Cerebellar cortex (tissue), 1 donor: ENCODE measurements around the gene CRMP1.

Experiments used
- DNase-seq: peaks from one replicate; pipeline ENCODE4 v3.0.0-alpha.2; 2015; ENCODE audit warnings: low spot score

Gene CRMP1

DNA sequence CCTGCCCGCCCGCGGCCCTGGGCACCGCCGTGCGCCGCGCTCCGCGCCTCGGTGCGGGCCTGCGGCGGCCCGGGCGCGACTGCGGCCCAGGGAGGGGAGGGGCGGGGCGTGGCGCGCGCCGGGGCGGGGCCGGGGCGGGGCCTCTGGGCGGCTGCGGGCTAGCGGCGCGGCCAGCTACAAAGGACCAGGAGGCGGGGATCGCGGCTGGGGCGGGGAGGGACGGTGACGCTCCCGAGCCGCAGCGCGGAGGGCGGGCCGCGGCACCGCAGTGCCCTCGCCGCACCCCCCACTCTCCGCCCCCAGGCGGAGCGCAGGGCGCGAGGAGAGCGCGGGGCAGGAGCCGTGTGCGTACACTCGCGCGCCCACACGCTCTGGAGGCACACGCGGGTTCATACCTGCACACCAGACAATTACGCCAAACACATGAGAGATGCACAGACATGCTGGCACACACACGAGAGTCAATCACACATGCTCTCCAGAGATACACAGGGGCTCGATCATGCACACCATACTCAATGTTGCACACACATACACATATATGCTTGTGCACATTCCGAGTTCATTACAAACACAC, at the start of gene CRMP1:
TSS of gene CRMP1 (minus strand) at position 83 of the 577 bp plus-strand sequence. CDS start 117 bp downstream, outside the sequence.
- peak; percentile 69 for DNase-seq

- DNase-seq, result no peak
Measured at GRCh38 chr4:5941601-5942000, 48.7 kb upstream of the CRMP1 start.

DNA sequence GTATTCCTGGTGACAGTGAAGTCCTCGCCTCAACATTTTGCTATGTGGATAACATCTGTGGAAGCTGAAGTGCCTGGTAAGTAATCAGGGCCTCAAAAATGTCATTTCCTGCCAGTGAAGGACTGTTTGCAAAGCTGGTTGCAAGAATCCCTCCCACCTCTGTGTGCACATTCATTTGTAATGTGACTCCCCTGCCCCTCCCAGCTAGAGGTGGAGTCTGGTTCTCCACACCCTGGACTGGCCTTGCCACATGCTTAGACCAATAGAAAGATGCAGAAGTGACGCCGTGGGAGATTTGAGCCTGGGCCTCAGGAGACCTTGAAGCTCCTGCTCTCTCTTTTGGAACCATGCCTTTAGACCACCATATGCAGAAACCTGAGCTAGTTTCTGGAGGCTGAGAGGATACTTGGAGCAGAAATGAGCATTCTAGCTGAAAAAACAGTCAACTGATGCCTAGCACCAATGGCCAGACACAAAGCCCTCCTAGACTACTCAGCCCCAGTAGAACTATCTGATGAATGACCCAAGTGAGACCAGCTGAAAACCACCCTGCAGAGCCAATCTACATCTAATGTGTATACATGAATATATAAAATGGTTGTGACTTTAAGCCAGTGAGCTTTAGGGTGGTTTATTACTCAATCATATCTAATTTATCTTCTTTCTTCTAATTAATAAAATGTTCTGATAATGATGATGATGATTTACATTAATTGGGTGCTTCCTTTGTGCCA, 47.8 kb upstream of the CRMP1 start:
- no peak for DNase-seq

- DNase-seq, result no peak
Measured at GRCh38 chr4:5933996-5934831, 41.3 kb upstream of the CRMP1 start.

- DNase-seq, result peak; percentile 18
Measured at GRCh38 chr4:5933116-5933515, 40.2 kb upstream of the CRMP1 start.

GRCh38 chr4:5932035-5932568, 39.2 kb upstream of the CRMP1 start:
- no peak for DNase-seq

GRCh38 chr4:5931526-5931925, 38.6 kb upstream of the CRMP1 start:
- no peak for DNase-seq

DNA sequence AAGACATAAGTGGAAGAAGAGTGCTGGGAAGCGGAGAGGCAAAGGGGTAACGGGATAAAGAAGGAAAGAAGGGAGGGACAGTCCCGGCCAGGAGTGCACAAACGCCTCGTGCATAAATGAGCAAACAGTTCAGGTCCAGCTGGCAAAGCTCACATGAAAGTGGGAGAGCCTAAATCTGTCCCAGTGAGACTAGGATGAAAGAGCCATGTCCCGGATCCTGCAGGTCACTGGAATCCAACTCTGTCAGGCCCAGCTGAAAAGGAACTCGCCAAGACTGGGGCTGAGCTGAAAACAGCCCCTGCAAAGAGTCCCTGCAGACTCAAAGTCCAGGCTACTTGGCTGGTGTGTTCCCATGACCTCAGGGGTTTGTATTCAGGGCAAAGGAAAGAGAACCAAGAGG, 38.0 kb upstream of the CRMP1 start:
- DNase-seq, result no peak

DNA sequence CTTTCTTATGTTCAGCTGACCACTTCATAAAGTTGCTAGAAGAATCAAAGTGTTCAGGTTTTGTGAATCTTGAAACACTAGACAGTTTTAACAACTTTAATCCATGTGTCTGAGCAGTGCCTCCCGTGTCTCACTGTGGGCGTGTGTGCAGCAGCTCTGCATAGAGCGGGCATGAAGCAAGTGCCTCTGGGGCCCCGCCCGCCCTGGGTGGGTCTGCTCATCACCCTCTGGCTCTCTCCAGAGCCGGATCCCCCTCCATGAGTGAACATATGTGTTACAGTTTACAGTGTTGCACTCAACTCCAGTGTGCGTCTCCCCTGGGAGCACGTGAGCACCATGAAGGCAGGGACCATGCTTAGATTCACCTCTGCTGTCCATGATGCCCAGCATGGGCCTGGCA, 37.6 kb upstream of the CRMP1 start:
- no peak for DNase-seq

DNA sequence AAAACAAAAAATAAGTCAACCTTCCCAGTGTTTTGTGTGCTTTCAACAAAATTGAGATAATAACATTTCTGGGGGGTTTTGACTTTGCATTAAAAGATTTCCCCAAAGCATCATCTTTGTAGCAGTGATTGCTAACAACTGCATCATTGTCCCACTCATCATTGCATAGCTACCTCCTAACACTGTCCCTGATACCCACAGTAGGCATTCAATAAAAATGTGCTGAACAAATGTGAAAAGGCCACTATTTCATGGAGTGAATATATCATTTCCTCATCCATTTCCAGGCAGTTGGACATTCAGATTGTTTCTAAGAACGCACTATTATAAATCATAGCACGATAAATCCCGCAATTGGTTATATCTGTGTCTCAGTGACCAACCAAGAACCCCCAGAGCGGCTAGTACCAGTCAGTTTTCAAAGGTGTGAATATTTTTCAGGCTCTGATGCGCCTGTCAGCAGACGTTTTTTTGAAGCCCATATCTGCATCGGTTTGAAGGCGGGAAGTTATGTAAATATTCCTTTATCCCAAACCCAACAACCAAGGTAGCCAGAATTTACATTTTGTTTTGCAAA, 36.0 kb upstream of the CRMP1 start:
- DNase-seq, result no peak

- DNase-seq, result no peak
Measured at GRCh38 chr4:5928274-5928673, 35.4 kb upstream of the CRMP1 start.

- DNase-seq, result no peak
Measured at GRCh38 chr4:5927747-5928146, 34.9 kb upstream of the CRMP1 start.

- no peak for DNase-seq
Measured at GRCh38 chr4:5927116-5927515, 34.2 kb upstream of the CRMP1 start.

DNA sequence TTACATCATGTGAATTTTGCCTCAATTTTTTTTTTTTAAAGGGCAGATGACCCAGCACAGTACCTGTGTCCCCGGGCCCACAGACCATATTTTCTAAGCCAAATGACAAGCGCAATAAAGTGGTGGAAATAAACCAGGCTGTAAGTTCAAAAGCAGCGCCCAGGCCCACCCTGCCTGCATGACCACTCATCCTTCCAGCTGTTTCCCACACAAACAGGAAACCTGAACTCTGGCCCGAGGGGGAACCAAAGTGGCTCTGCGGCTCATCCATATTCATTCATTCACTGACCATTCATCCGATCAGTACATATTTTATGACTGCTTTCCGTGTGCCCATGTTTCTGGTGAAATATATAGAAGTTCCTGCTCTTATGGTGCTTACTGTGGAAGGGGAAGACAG, 33.7 kb upstream of the CRMP1 start:
- no peak for DNase-seq

GRCh38 chr4:5925419-5926200, 32.7 kb upstream of the CRMP1 start:
- no peak for DNase-seq

DNA sequence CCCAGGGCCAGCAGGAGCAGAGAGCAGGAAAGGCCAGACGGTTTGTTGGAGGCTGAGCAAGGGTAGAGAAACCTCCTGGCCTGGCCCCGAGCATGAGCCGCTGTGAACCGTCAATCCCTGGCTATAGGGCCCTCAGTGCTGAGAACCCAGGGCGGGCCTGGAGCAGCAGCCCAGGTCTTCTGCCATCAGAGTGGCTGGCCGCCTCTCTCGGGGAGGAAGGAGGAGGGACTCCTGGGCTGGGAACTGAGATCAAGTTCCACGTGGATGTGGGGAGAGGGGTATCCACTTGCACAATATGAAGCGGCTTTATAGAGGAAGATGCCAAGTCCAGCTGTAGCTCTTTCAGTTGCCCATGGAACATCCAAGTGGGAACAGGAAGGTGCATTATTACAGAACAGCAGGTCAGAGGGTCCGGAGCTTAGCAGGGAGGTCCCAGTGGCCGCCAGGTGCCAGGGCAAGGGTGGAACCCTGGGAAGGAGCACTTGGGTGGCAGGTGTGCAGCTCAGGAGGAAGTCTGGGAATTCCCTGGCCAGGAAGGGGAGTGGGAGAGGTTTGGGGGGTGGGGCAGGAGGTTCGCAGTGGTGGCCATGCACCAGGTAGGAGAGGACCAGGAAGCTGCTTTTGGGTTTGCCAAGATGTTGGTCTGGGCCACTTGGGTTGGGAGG, 31.7 kb upstream of the CRMP1 start:
- DNase-seq, result no peak

GRCh38 chr4:5923376-5923775, 30.5 kb upstream of the CRMP1 start:
- no peak for DNase-seq

DNA sequence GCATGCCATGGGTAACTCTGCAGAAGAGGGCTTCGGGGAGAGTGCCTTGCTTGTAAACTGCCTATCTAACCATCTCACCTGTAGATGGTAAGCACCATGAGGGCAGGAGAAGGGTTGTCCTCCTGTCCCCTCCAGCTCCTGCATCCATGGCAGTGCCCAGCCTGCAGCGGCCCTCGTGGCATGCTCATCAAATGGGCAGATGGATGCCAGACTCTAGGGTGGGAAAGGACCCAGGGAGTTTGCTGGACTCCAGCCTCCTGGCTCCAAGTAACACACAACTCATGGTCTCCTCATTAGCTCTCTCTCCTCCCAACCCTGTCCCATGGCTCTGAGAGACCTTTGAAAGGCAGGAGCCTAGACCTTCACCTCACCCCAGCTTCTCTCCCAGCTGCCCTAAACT, 29.7 kb upstream of the CRMP1 start:
- DNase-seq, result no peak

DNA sequence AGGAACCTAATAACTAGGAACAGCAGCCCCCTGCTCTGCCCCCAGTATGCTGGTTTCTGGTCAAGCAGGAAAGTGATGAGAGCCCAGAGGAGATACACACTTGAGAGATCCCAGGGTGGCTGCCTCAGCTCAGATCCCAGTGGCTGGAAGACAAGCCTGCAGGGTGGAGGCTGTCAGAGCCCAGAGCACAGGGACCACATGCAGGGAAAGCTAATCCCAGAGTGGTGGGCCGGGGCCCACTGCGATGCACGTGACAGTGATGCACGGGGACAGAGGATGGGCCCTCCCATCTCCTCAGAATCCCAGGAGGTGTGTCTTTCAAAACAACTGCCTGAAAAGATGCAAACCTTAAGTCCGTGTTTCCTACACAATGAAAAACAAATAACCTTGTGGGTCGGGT, 29.1 kb upstream of the CRMP1 start:
- no peak for DNase-seq

DNA sequence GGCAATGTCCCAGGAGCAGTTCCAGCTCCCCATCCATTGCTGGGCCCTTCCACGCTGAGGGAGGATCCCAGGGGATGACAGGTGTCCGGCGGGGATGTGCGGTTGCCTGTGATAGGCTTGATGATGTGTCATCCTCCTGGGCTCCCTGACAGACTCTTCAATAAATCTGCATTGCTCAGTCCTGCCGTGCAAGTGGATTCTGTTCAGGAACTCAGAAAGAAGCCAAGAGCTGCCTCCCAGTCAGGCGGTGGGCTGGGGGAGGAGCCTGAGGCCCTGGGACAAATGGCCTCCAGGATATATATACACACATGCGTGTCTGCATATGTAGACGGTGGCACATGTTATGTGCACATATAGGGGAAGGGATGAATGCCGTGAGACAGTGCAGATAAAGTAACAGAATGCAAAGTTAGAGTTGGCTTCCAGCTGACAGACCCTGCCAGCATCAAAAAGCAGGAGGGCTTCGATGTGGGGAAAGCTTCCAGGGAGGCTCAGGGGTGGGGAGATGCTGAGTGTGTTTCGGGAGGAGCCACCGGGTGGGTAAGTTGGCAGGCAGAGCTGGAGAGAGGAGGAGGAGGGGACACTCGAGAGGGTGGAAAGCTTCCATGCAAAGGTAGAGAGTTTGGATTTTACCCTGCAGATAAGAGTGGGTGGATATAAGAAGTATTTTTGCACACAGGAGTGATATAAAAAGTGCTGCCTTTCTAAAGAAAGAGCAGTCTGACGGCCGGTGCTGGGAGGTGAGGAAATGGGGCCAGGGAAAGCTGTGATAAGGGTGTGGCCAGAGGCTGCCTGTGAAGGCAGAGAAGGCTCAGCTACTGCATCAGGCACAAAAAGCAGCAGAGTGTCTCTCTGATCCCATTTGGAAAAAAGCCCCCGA, 28.5 kb upstream of the CRMP1 start:
- no peak for DNase-seq
